ENCODE data around the gene PDHA1. TPM values are rescaled to one million over a fixed set of nuclear protein-coding genes. Genes with fewer than 3 reads are reported as not detected.
A peak's percentile ranks its signal among the peaks of the same experiment; 100 is the strongest.

Gene PDHA1
- total and polyA plus RNA-seq, 9 of the 15 experiments (the other 6 are each of a cell fraction or from before 2014, with no cell fraction given) = 352 to 882 (median 446) TPM

DNA sequence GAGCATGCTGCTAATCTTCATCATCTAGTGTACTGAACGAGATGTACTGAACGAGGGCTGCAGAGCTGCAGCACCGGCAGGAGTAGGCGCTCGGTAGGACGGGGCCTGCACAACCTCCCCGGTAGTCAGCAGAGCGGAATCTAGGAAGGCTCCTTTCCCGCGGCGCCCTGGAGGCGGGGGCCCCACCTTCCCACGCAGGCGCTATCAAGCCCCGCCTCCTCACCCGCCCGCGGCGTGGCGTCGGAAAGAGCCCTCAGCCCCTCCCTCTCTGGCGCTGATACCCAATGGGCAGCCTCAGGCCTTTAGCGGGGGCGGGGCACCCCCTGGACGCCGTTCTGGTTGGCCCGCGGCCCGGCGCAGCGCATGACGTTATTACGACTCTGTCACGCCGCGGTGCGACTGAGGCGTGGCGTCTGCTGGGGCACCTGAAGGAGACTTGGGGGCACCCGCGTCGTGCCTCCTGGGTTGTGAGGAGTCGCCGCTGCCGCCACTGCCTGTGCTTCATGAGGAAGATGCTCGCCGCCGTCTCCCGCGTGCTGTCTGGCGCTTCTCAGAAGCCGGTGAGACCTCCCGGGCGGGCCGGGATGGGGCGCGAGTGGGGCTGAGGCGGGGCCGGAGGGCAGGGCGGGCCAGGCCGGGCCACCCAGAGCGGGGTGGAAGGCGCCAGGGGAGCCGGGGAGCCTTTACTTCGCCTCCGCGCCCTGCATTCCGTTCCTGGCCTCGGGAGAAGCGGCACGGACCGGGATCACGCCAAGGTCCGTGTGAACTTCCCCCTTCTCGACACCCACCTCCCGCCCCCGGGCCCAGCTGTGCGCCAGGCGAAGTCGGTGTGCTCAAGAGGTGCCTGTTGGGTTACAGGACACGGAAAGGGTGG is at the start of gene PDHA1 (continued):
- TF ChIP-seq NFYB (IDR thresholded peaks at IDR 0.05; ENCODE audit: extremely low read depth, insufficient read length) (peak; percentile 67), POLR2AphosphoS5 (IDR thresholded peaks at IDR 0.05; ENCODE audit: control insufficient read depth, insufficient read depth, low read depth, low read length) (peak; percentile 47; the same call in 1 of the 2 replicates), GATAD2B (IDR thresholded peaks at IDR 0.05; ENCODE audit: borderline replicate concordance) (no peak), E2F3 (CRISPR knock-in tag; IDR thresholded peaks at IDR 0.05) (no peak), SIN3A (IDR thresholded peaks at IDR 0.05; ENCODE audit: borderline replicate concordance in 2 of 2, control insufficient read depth in 1 of 2, low read depth in 2 of 2, low read length in 2 of 2) (peak; percentile 79; a peak in 2 of 4 replicates), ARNT (IDR thresholded peaks at IDR 0.05) (no peak), EP400 (IDR thresholded peaks at IDR 0.05) (peak; percentile 86), EWSR1 (IDR thresholded peaks at IDR 0.05; ENCODE audit: borderline replicate concordance, low read depth, partially characterized antibody) (no peak), TBP (optimal IDR thresholded peaks at IDR 0.05; ENCODE audit: low read depth, low read length) (peak; percentile 75), DACH1 (IDR thresholded peaks at IDR 0.05; ENCODE audit: partially characterized antibody) (peak; percentile 23), CBFA2T3 (IDR thresholded peaks at IDR 0.05) (no peak), RBBP5 (IDR thresholded peaks at IDR 0.05; ENCODE audit: borderline replicate concordance, insufficient read depth, low read length, poor library complexity, severe bottlenecking) (peak; percentile 82), MAFK (IDR thresholded peaks at IDR 0.05; ENCODE audit: low read length) (no peak), KDM2B (CRISPR knock-in tag; IDR thresholded peaks at IDR 0.05) (no peak)
- TF ChIP-seq, protein P1, sequence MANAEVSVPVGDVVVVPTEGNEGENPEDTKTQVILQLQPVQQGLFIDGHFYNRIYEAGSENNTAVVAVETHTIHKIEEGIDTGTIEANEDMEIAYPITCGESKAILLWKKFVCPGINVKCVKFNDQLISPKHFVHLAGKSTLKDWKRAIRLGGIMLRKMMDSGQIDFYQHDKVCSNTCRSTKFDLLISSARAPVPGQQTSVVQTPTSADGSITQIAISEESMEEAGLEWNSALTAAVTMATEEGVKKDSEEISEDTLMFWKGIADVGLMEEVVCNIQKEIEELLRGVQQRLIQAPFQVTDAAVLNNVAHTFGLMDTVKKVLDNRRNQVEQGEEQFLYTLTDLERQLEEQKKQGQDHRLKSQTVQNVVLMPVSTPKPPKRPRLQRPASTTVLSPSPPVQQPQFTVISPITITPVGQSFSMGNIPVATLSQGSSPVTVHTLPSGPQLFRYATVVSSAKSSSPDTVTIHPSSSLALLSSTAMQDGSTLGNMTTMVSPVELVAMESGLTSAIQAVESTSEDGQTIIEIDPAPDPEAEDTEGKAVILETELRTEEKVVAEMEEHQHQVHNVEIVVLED (CRISPR knock-in tag; IDR thresholded peaks at IDR 0.05) = peak; percentile 90

All from K562 (cell line).